HL-60 (cell line): Measurements from ENCODE around the gene RDH8.

ENCODE experiments used
- DNase-seq, 2 experiments: peaks; one replicate each; pipeline ENCODE4 v3.0.0-alpha.2; 2010 to 2020; ENCODE audit warnings: low read depth in 1 of 2, low spot score in 1 of 2
- H3K27ac ChIP-seq: fragments of 250-450 bp; sonication (Bioruptor Pico); replicated peaks from 2 replicates; pipeline ENCODE4 v1.5.1; 2020; ENCODE audit warnings: mild to moderate bottlenecking, moderate library complexity
- H3K27me3 ChIP-seq: fragments of 250-450 bp; sonication (Bioruptor Pico); 2 replicates; pipeline ENCODE4 v1.5.1; 2021; ENCODE audit warnings: mild to moderate bottlenecking, moderate library complexity; ENCODE audit not compliant: insufficient read depth, poor library complexity, severe bottlenecking
- H3K4me3 ChIP-seq: replicated peaks from 2 replicates; pipeline ENCODE4 v1.5.1; 2011; ENCODE audit warnings: mild to moderate bottlenecking, control low read depth, low read length; ENCODE audit not compliant: insufficient read depth
- CTCF ChIP-seq: IDR thresholded peaks from one replicate; pipeline ENCODE4 v1.5.1; 2011; ENCODE audit warnings: low read length, control low read depth, inconsistent platforms; ENCODE audit not compliant: insufficient read depth
- GABPA ChIP-seq: IDR thresholded peaks from 2 replicates; pipeline ENCODE4 v1.6.1; 2012; ENCODE audit warnings: low read depth
- POLR2AphosphoS5 ChIP-seq: IDR thresholded peaks from 2 replicates; pipeline ENCODE4 v1.6.1; 2012; ENCODE audit warnings: low read depth
- SPI1 ChIP-seq: IDR thresholded peaks from 2 replicates; pipeline ENCODE4 v1.6.1; 2012; ENCODE audit warnings: low read depth, mild to moderate bottlenecking, borderline replicate concordance
- TF ChIP-seq, protein P1 (sequence below): IDR thresholded peaks from 2 replicates; pipeline ENCODE4 v1.6.1; 2012; ENCODE audit warnings: low read depth; ENCODE audit not compliant: insufficient replicate concordance

Gene RDH8

GRCh38 chr19:10061717-10062310 lies 48.5 kb downstream of the RDH8 start:
- H3K27ac ChIP-seq, result no peak overlapping the region
- TF ChIP-seq, protein P1, sequence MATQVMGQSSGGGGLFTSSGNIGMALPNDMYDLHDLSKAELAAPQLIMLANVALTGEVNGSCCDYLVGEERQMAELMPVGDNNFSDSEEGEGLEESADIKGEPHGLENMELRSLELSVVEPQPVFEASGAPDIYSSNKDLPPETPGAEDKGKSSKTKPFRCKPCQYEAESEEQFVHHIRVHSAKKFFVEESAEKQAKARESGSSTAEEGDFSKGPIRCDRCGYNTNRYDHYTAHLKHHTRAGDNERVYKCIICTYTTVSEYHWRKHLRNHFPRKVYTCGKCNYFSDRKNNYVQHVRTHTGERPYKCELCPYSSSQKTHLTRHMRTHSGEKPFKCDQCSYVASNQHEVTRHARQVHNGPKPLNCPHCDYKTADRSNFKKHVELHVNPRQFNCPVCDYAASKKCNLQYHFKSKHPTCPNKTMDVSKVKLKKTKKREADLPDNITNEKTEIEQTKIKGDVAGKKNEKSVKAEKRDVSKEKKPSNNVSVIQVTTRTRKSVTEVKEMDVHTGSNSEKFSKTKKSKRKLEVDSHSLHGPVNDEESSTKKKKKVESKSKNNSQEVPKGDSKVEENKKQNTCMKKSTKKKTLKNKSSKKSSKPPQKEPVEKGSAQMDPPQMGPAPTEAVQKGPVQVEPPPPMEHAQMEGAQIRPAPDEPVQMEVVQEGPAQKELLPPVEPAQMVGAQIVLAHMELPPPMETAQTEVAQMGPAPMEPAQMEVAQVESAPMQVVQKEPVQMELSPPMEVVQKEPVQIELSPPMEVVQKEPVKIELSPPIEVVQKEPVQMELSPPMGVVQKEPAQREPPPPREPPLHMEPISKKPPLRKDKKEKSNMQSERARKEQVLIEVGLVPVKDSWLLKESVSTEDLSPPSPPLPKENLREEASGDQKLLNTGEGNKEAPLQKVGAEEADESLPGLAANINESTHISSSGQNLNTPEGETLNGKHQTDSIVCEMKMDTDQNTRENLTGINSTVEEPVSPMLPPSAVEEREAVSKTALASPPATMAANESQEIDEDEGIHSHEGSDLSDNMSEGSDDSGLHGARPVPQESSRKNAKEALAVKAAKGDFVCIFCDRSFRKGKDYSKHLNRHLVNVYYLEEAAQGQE, result peak; percentile 91
- TF ChIP-seq POLR2AphosphoS5, result no peak
- no peak for TF ChIP-seq GABPA
- DNase-seq, result no peak
- H3K4me3 ChIP-seq, result no peak overlapping the region
- H3K27me3 ChIP-seq, result no peaks in the 10 kb centered on the region

DNA sequence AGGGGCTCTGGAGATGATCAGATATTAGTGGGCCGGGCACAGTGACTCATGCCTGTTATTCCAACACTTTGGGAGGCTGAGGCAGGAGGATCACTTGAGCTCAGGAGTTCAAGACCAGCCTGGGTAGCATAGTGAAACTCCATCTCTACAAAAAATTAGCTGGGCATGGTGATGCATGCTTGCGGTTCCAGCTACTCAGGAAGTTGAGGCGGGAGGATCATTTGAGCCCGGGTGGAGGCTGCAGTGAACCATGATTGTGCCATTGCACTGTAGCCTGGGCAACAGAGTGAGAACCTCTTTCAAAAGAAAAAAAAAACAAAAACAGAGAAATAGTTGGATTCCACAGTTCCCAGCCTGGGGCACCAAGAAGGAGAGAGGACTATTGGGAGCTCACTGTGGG lies 54.9 kb downstream of the RDH8 start:
- TF ChIP-seq SPI1 (no peak), CTCF (no peak)
- Histone ChIP-seq H3K27me3 (no peaks in the 10 kb centered on the region), H3K27ac (no peak overlapping the region), H3K4me3 (no peak overlapping the region)
- no peak for DNase-seq

DNA sequence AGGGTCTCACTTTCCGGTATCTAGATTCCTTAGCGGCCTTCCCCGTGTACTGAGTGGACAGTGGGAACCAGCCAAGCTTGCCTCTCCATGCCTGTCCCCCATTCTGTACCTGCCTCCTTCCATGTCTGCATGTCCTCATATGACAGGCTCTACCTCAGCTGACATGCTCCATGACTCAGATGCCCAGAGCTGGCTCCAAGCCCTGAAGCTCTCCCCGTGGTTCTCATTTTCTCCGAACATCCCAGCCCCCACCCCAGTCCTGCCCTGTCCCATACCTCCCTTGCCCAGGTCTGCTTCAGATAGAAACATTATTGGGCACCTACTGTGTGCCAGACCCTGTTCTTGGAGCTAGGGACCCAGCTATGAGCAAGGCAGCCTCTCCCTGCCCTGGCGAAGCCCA lies 55.8 kb downstream of the RDH8 start:
- TF ChIP-seq, protein P1, result no peak
- TF ChIP-seq CTCF (no peak), POLR2AphosphoS5 (no peak), SPI1 (no peak), GABPA (no peak)
- no peak overlapping the region for H3K4me3 ChIP-seq
- DNase-seq, result no peak
- H3K27me3 ChIP-seq, result no peaks in the 10 kb centered on the region
- no peak overlapping the region for H3K27ac ChIP-seq

- Histone ChIP-seq H3K27ac (no peak overlapping the region), H3K27me3 (no peaks in the 10 kb centered on the region), H3K4me3 (no peak overlapping the region)
- no peak for DNase-seq
- TF ChIP-seq GABPA, result no peak
- TF ChIP-seq, protein P1, result no peak
- no peak for TF ChIP-seq POLR2AphosphoS5
- no peak for TF ChIP-seq CTCF
- no peak for TF ChIP-seq SPI1
Measured at GRCh38 chr19:10070730-10071446, 57.6 kb downstream of the RDH8 start.
